IMR-90 (cell line): ENCODE measurements around the gene CLDN9. TPM values are rescaled to one million over a fixed set of nuclear protein-coding genes. Genes with fewer than 3 reads are reported as not detected.

Experiments
- ATAC-seq: fragments of 200-7000 bp; cut with Tn5 transposase; 2 replicates; pipeline ENCODE4 v1.9.1; 2020; ENCODE audit warnings: low read depth, mild to moderate bottlenecking, moderate library complexity
- BruUV-seq: library from RNA; stranded (reverse); fragments of 400-500 nt; replicated peaks from 2 replicates; lab custom pipeline; 2021; lab: Mats Ljungman, UMichigan
- CTCF ChIA-PET: fragments of 300-600 bp; formaldehyde crosslinking; extraction: SDS; loops from one replicate; lab custom pipeline; 2021; ENCODE audit warnings: antibody characterized with exemption; lab: Yijun Ruan, JAX
- POLR2A ChIA-PET: fragments of 300-600 bp; sonication (Branson Sonifier 250); formaldehyde crosslinking; loops from one replicate; lab custom pipeline; 2022; ENCODE audit warnings: antibody characterized with exemption; ENCODE audit not compliant: unreplicated experiment; lab: Charles Lee
- DNase-seq: peaks from one replicate; pipeline ENCODE4 v3.0.0; 2013
- H2AFZ ChIP-seq: replicated peaks from 2 replicates; pipeline ENCODE3; 2013; ENCODE audit warnings: low read length, mild to moderate bottlenecking; ENCODE audit not compliant: poor library complexity
- H2AK5ac ChIP-seq: 2 replicates; pipeline ENCODE4 v1.6.1; 2013; ENCODE audit warnings: low read depth, low read length, inconsistent platforms
- H2AK9ac ChIP-seq: replicated peaks from 2 replicates; pipeline ENCODE3; 2013; ENCODE audit warnings: mild to moderate bottlenecking, low read depth, low read length, moderate library complexity; ENCODE audit not compliant: poor library complexity
- H2BK120ac ChIP-seq: 2 replicates; pipeline ENCODE4 v1.6.1; 2013; ENCODE audit warnings: low read depth, low read length, inconsistent platforms
- H2BK15ac ChIP-seq: 3 replicates; pipeline ENCODE4 v1.6.1; 2013; ENCODE audit warnings: low read depth, low read length, inconsistent platforms
- H2BK20ac ChIP-seq: 2 replicates; pipeline ENCODE4 v1.6.1; 2013; ENCODE audit warnings: low read depth, mild to moderate bottlenecking, inconsistent platforms, low read length, moderate library complexity
- H2BK5ac ChIP-seq: 2 replicates; pipeline ENCODE4 v1.6.1; 2013; ENCODE audit warnings: mild to moderate bottlenecking, low read depth, low read length, inconsistent platforms; ENCODE audit not compliant: poor library complexity, severe bottlenecking
- H3K14ac ChIP-seq: replicated peaks from 2 replicates; pipeline ENCODE4 v1.6.1; 2013; ENCODE audit warnings: low read depth, low read length, inconsistent platforms
- H3K18ac ChIP-seq: 2 replicates; pipeline ENCODE4 v1.6.1; 2013; ENCODE audit warnings: low read depth, low read length, control low read depth
- H3K23ac ChIP-seq: 2 replicates; pipeline ENCODE4 v1.6.1; 2013; ENCODE audit warnings: low read depth, low read length, inconsistent platforms
- H3K27ac ChIP-seq: 2 replicates; pipeline ENCODE4 v1.5.1; 2013; ENCODE audit warnings: mild to moderate bottlenecking, control low read depth, low read length; ENCODE audit not compliant: insufficient read depth
- H3K27me3 ChIP-seq: 2 replicates; pipeline ENCODE4 v1.6.1; 2013; ENCODE audit warnings: low read length; ENCODE audit not compliant: control insufficient read depth, insufficient read depth
- H3K36me3 ChIP-seq: 2 replicates; pipeline ENCODE4 v1.6.1; 2013; ENCODE audit warnings: low read length, mixed read lengths; ENCODE audit not compliant: control insufficient read depth, insufficient read depth
- H3K4ac ChIP-seq: 2 replicates; pipeline ENCODE4 v1.6.1; 2013; ENCODE audit warnings: low read depth, low read length, inconsistent platforms
- H3K4me1 ChIP-seq: 2 replicates; pipeline ENCODE4 v1.6.1; 2013; ENCODE audit warnings: low read length, mixed read lengths; ENCODE audit not compliant: control insufficient read depth, insufficient read depth
- H3K4me2 ChIP-seq: 2 replicates; pipeline ENCODE4 v1.6.1; 2013; ENCODE audit warnings: low read depth, mild to moderate bottlenecking, control low read depth, low read length, moderate library complexity
- H3K4me3 ChIP-seq: 2 replicates; pipeline ENCODE4 v1.5.1; 2013; ENCODE audit warnings: low read depth, mild to moderate bottlenecking, control low read depth, low read length, moderate library complexity; ENCODE audit not compliant: insufficient read depth
- H3K56ac ChIP-seq: 2 replicates; pipeline ENCODE4 v1.6.1; 2013; ENCODE audit warnings: low read length, inconsistent platforms; ENCODE audit not compliant: insufficient read depth; ENCODE audit errors: extremely low read depth
- H3K79me1 ChIP-seq, 2 experiments: 2 replicates each; pipeline ENCODE4 v1.6.1; 2013; ENCODE audit warnings: low read length in 2 of 2, inconsistent platforms in 1 of 2, low read depth in 1 of 2
- H3K9ac ChIP-seq: 2 replicates; pipeline ENCODE4 v1.6.1; 2013; ENCODE audit warnings: low read depth, low read length, control low read depth
- H3K9me1 ChIP-seq: 2 replicates; pipeline ENCODE4 v1.6.1; 2013; ENCODE audit warnings: low read length, inconsistent platforms; ENCODE audit not compliant: insufficient read depth
- H3K9me3 ChIP-seq: 2 replicates; pipeline ENCODE4 v1.6.1; 2013; ENCODE audit warnings: low read length; ENCODE audit not compliant: control insufficient read depth, insufficient read depth
- H4K20me1 ChIP-seq: 2 replicates; pipeline ENCODE4 v1.6.1; 2013; ENCODE audit warnings: low read length, inconsistent platforms; ENCODE audit not compliant: insufficient read depth
- H4K5ac ChIP-seq: 2 replicates; pipeline ENCODE4 v1.6.1; 2013; ENCODE audit warnings: mild to moderate bottlenecking, low read depth, low read length, control low read depth
- H4K8ac ChIP-seq, 2 experiments: 2 replicates each; pipeline ENCODE4 v1.6.1; 2013; ENCODE audit warnings: low read depth in 2 of 2, low read length in 2 of 2, control low read depth in 1 of 2, inconsistent platforms in 1 of 2
- H4K91ac ChIP-seq: 2 replicates; pipeline ENCODE4 v1.6.1; 2013; ENCODE audit warnings: low read depth, low read length, inconsistent platforms; ENCODE audit not compliant: insufficient read depth
- CEBPB ChIP-seq: IDR thresholded peaks from 2 replicates; pipeline ENCODE4 v1.6.1; 2012; ENCODE audit warnings: low read depth, low read length, improper control_type of control experiment
- FOS ChIP-seq: fragments of 150-350 bp; IDR thresholded peaks from 2 replicates; pipeline ENCODE4 v1.6.1; 2016; ENCODE audit warnings: low read depth, low read length
- MAZ ChIP-seq: IDR thresholded peaks from 2 replicates; pipeline ENCODE4 v1.6.1; 2012; ENCODE audit warnings: low read depth, mild to moderate bottlenecking, low read length, improper control_type of control experiment, moderate library complexity, borderline replicate concordance
- POLR2A ChIP-seq: IDR thresholded peaks from 2 replicates; pipeline ENCODE4 v1.6.1; 2012; ENCODE audit warnings: mild to moderate bottlenecking, low read depth, low read length
- RCOR1 ChIP-seq: IDR thresholded peaks from 2 replicates; pipeline ENCODE4 v1.6.1; 2012; ENCODE audit warnings: mild to moderate bottlenecking, low read length, improper control_type of control experiment; ENCODE audit not compliant: insufficient replicate concordance
- WGBS, 2 experiments: methylation state at CpG; one replicate each; pipeline versions ENCODE4 v1.1.5 to v1.1.7; 2013; ENCODE audit warnings: missing lambda C conversion rate in 2 of 2; ENCODE audit not compliant: insufficient read length in 1 of 2; ENCODE audit errors: extremely low coverage in 2 of 2; 5-methylcytosine and 5-hydroxymethylcytosine counted together
- dilution Hi-C: fragments of 300-500 bp; cut with HindIII; formaldehyde crosslinking; loops from one replicate; pipeline ENCODE4 v1.14.3; 2018; ENCODE audit warnings: low sequenced_read_pairs; ENCODE audit not compliant: unreplicated experiment
- in situ Hi-C: fragments of 300-500 bp; cut with MboI; formaldehyde crosslinking; loops from 3 replicates; pipeline ENCODE4 v1.14.3; 2019; ENCODE audit warnings: low sequenced_read_pairs, inconsistent platforms, mixed read lengths
- intact Hi-C: fragments of 100-400 bp; cut with micrococcal nuclease; formaldehyde crosslinking; loops from 2 replicates; pipeline ENCODE4 v1.10.0; 2022
- polyA plus RNA-seq, 3 experiments: library from polyadenylated mRNA; depleted of rRNA; stranded (reverse); fragments of >200 nt; gene quantifications; 2 replicates each; pipeline ENCODE4 v1.2.3, GENCODE V29; 2012; ENCODE audit warnings: low replicate concordance in 1 of 3
- total RNA-seq: library from RNA; depleted of rRNA; stranded (reverse); fragments of >200 nt; gene quantifications from 2 replicates; pipeline ENCODE4 v1.2.3, GENCODE V29; 2012

The CLDN9 gene
- total and polyA plus RNA-seq, 2 of the 4 experiments (the other 2 are of a cell fraction) = 0.05 TPM; not detected in 1

GRCh38 chr16:2999929-3000328 lies 12.8 kb upstream of the CLDN9 start:
- no peak overlapping the region for H2BK20ac ChIP-seq
- H3K4me2 ChIP-seq = no peak overlapping the region
- intact Hi-C loops (no loop called here), in situ Hi-C loops (no loop called here), dilution Hi-C loops (no loop called here)
- CTCF ChIA-PET = no interaction called here
- no peak overlapping the region for H2AFZ ChIP-seq
- POLR2A ChIA-PET = no interaction called here
- H3K4me1 ChIP-seq = no peaks in the 10 kb centered on the region
- WGBS, 2 experiments = 100% methylated on average over 1 of the region's 6 CpGs; no CpG with 5 or more reads in 1 of the 2 experiments
- no peak overlapping the region for H3K56ac ChIP-seq
- no peak for ATAC-seq
- H4K20me1 ChIP-seq = no peaks in the 10 kb centered on the region
- H3K9me1 ChIP-seq = no peaks in the 10 kb centered on the region
- no peak overlapping the region for H3K9ac ChIP-seq
- no peak overlapping the region for H3K4ac ChIP-seq
- no peak overlapping the region for H2BK5ac ChIP-seq
- no peak overlapping the region for H2AK9ac ChIP-seq
- H3K79me1 ChIP-seq = no peaks in the 10 kb centered on the region
- no peak overlapping the region for H3K18ac ChIP-seq
- no peak overlapping the region for H2BK120ac ChIP-seq
- no peak overlapping the region for H2AK5ac ChIP-seq
- H2BK15ac ChIP-seq = no peak overlapping the region
- TF ChIP-seq FOS (no peak), CEBPB (no peak), RCOR1 (no peak), POLR2A (no peak), MAZ (no peak)
- DNase-seq = no peak
- no peak overlapping the region for H4K5ac ChIP-seq
- peaks cover 52% of the 10 kb centered on the region for H3K27me3 ChIP-seq
- H3K4me3 ChIP-seq = no peak overlapping the region
- no peak overlapping the region for H4K8ac ChIP-seq
- no peak overlapping the region for H4K91ac ChIP-seq
- H3K27ac ChIP-seq = no peak overlapping the region
- H3K9me3 ChIP-seq = no peaks in the 10 kb centered on the region
- H3K23ac ChIP-seq = no peak overlapping the region
- no TSS peak for BruUV-seq
- no peak overlapping the region for H3K14ac ChIP-seq
- no peaks in the 10 kb centered on the region for H3K36me3 ChIP-seq
